Measurements from ENCODE around the gene ATAD1.

DNA sequence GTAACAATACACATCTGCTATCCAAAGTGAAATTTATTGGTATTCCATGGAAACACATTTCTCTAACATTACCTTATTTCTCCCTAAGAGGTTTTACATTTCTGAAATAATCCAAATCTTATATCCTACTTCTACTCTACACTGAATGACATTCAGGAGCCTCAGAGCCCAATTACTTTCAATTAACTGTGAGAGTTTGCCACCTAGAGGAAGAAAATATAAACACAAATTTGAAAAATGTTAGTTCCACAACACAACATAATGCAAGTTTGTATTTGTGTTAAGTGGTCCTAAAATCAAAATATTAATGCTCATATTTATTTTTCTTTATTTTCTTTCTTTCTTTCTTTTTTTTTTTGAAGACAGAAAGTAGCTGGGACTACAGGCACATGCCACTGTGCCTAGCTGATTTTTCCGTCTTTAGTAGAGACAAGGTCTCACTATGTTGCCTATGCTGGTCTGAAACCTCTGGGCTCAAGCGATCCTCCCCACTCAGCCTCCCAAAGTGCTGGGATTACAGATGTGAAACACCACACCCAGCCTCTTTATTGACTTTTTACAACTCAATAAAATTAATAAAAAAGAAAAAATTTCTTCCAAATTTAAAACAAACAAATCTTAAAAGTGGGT is 46.0 kb downstream of the ATAD1 start:
- TF ChIP-seq, protein P1, sequence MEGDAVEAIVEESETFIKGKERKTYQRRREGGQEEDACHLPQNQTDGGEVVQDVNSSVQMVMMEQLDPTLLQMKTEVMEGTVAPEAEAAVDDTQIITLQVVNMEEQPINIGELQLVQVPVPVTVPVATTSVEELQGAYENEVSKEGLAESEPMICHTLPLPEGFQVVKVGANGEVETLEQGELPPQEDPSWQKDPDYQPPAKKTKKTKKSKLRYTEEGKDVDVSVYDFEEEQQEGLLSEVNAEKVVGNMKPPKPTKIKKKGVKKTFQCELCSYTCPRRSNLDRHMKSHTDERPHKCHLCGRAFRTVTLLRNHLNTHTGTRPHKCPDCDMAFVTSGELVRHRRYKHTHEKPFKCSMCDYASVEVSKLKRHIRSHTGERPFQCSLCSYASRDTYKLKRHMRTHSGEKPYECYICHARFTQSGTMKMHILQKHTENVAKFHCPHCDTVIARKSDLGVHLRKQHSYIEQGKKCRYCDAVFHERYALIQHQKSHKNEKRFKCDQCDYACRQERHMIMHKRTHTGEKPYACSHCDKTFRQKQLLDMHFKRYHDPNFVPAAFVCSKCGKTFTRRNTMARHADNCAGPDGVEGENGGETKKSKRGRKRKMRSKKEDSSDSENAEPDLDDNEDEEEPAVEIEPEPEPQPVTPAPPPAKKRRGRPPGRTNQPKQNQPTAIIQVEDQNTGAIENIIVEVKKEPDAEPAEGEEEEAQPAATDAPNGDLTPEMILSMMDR (IDR thresholded peaks at IDR 0.05): peak; percentile 70
- TF ChIP-seq EZH2phosphoT487 (IDR thresholded peaks at IDR 0.05) (no peak), EZH2 (IDR thresholded peaks at IDR 0.05) (no peak)
